Measurements from ENCODE around the gene RARRES1.

RARRES1 gene

GRCh38 chr3:158739661-158740060 is 7.4 kb upstream of the RARRES1 start:
- no peak for TF ChIP-seq CTCF (conservative IDR thresholded peaks at IDR 0.05)

GRCh38 chr3:158739078-158739477 is 6.8 kb upstream of the RARRES1 start:
- no peak for TF ChIP-seq CTCF (conservative IDR thresholded peaks at IDR 0.05)
- no peak overlapping the region for H3K27ac ChIP-seq

More at GRCh38 chr3:158739661-158740060, 7.4 kb upstream of the RARRES1 start:
- H3K27ac ChIP-seq, result no peak overlapping the region

GRCh38 chr3:158738653-158739052 is 6.4 kb upstream of the RARRES1 start:
- H3K27ac ChIP-seq, result no peak overlapping the region
- TF ChIP-seq CTCF (conservative IDR thresholded peaks at IDR 0.05), result no peak

- no peak for TF ChIP-seq CTCF (conservative IDR thresholded peaks at IDR 0.05)
- H3K27ac ChIP-seq, result no peak overlapping the region
Observed at GRCh38 chr3:158737976-158738615, 5.8 kb upstream of the RARRES1 start.

- no peak for TF ChIP-seq CTCF (conservative IDR thresholded peaks at IDR 0.05)
- no peak overlapping the region for H3K27ac ChIP-seq
Observed at GRCh38 chr3:158737410-158737809, 5.2 kb upstream of the RARRES1 start.

- no peak for TF ChIP-seq CTCF (conservative IDR thresholded peaks at IDR 0.05)
- H3K27ac ChIP-seq, result no peak overlapping the region
Observed at GRCh38 chr3:158735296-158736033, 3.2 kb upstream of the RARRES1 start.

- no peak for TF ChIP-seq CTCF (conservative IDR thresholded peaks at IDR 0.05)
- H3K27ac ChIP-seq, result no peak overlapping the region
Observed at GRCh38 chr3:158733656-158734055, 1.4 kb upstream of the RARRES1 start.
